Measurements from ENCODE around the gene WDR44.

DNA sequence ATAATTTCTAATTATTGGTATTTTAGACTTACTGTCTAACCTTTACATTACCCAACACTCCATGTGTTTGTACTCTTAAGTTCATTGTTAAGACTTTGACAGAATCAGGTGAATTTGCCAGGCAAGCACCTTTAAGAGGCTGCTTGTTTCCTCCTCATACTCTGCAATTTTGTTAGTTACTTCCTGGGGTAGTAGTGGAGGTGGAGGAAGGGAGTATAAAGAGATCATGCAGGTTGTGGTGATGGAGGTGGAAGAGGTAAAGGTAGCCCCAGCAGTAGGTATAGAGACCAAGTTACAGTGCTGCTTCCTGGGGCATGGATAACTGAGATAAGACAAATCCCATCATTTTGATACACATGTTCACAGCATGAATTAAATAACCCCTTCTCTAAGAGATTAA lies 6.7 kb downstream of the WDR44 start:
- TF ChIP-seq, protein P1, sequence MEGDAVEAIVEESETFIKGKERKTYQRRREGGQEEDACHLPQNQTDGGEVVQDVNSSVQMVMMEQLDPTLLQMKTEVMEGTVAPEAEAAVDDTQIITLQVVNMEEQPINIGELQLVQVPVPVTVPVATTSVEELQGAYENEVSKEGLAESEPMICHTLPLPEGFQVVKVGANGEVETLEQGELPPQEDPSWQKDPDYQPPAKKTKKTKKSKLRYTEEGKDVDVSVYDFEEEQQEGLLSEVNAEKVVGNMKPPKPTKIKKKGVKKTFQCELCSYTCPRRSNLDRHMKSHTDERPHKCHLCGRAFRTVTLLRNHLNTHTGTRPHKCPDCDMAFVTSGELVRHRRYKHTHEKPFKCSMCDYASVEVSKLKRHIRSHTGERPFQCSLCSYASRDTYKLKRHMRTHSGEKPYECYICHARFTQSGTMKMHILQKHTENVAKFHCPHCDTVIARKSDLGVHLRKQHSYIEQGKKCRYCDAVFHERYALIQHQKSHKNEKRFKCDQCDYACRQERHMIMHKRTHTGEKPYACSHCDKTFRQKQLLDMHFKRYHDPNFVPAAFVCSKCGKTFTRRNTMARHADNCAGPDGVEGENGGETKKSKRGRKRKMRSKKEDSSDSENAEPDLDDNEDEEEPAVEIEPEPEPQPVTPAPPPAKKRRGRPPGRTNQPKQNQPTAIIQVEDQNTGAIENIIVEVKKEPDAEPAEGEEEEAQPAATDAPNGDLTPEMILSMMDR (IDR thresholded peaks at IDR 0.05; ENCODE audit: low read depth, low read length, poor library complexity, severe bottlenecking) = no peak
- no peak for TF ChIP-seq EZH2phosphoT487 (IDR thresholded peaks at IDR 0.05; ENCODE audit: borderline replicate concordance, low read length)

All from DOHH2 (cell line).